T-helper 1 cell (primary cell): ENCODE measurements around the gene FLNB.
"Not testable (repeated sequence)": the region's sequence is repeated elsewhere in the genome, so short reads cannot be mapped to it uniquely, and the experiment has no call there.

Source experiments
- DNase-seq, 5 donors: peaks; one replicate each; pipeline ENCODE4 v3.0.0-alpha.2; 2012 to 2020

FLNB gene

GRCh38 chr3:58055314-58055713, 47.1 kb downstream of the FLNB start:
- DNase-seq: no peak

- DNase-seq: not testable (repeated sequence)
These were observed 47.7 kb downstream of the FLNB start for GRCh38 chr3:58055891-58056290.

DNA sequence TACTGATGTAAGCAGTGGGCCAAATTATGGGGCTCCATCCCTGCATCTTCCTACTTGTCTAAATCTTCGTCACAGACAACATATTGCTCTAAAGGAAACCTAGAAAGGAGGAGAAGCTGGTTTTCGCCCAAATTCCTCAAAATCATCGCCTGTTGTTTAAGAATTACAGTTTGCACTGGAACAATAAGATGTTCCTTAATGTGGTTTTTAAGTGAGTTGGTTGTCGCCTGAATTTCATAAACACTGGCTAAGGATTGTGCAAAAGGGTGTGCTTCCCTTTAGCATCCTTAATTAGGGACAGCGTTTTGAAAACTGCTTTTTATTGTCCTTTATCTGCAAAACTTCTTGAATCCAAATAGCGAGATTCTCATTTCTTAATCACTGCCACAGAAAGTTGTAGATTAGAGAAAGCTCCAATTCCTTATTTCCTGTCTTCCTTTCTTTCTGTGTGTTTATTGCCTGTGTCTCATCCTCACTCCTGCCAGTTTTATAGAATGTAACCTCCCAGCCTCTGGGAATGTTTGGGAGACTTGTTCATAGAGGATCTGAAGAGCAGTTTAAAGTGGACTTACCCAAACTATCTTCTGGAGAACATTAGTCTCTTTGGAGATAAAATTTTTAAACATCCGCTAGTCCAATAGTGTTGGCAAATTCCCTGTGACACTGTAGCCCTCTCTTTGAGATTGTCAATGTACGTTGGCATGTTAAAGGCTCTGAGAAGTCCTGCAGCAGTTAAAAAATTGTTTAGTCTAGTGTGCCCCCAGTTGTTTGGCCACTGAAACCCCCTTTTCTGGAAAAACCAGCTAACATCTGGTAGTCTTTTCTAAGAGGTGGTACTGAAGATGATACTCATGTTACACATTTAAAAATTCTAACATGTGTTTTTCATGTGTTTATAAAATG, 50.4 kb downstream of the FLNB start:
- DNase-seq: no peak

- no peak for DNase-seq
These were observed 51.4 kb downstream of the FLNB start for GRCh38 chr3:58059349-58060321.

- no peak for DNase-seq
These were observed 54.2 kb downstream of the FLNB start for GRCh38 chr3:58062472-58062871.

DNA sequence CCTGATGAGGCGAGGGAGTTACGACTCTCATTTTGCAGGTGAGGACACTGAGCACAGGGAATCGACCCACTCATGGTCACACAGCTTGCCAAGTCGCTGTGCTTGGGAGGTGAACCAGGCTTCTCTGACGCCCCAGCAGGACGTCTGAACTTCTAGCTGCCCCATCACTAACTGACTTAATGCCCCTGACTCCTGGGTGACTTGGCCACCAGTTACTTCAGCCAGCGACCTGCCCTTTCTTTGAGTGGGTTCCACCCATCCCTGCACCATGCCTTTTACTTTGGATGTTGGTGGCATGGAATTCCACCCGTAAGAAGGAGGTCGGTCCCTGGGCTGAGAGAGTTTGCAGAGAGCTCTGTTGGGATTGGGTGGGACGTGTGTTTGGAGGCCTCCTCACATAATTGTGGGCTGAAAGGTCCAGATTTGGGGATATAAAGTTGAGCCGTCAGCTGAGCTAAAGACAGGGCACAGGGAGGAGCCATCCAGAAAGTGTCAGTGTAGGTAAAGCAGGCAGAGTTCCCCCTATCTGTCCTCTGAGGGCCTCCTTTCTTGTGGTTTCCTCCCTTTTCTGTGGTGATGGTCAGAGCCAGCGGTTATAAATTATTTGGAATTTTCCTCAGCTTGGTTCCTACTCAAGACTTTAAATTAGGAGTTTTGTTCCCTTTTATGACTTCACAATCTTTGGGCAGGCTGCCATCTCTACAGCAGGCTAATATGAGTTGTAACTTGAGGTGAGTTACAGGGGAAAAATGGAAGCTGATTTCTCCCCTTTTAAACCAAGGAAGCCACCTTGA, 55.0 kb downstream of the FLNB start:
- DNase-seq: no peak

DNA sequence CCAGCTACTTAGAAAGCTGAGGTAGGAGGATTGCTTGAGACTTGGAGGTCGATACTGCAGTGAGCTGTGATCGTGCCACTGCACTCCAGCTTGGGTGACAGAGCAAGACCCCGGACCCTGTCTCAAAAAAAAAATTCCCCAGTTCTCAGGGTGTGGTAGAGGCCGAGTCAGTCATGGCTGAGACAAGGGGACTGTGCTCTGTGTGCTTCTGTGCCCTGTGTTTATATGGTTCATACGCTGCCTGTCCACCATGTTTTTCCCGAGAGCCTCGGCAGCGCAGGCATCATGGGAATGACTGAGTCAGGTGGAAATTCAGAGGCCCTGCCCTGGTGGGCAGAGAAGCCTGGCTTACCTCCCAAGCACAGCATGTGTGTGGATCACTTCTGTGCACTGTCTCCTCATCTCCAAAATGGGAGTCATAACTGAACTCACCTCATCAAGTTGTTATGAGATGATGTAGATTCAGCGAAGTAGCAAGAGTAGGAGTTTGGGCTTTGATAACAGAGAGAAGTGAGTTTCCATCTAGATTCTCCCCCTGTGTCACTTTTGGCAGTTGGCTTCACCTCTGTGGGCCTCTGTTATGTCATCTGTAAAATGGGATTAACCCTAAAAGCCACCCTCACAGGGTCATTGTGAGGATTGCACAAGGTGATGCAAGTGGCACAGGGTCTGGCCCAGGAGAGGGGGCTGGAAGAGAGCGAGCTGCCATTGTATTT, 56.9 kb downstream of the FLNB start:
- no peak for DNase-seq

- DNase-seq: no peak
These were observed 57.5 kb downstream of the FLNB start for GRCh38 chr3:58065700-58066167.

DNA sequence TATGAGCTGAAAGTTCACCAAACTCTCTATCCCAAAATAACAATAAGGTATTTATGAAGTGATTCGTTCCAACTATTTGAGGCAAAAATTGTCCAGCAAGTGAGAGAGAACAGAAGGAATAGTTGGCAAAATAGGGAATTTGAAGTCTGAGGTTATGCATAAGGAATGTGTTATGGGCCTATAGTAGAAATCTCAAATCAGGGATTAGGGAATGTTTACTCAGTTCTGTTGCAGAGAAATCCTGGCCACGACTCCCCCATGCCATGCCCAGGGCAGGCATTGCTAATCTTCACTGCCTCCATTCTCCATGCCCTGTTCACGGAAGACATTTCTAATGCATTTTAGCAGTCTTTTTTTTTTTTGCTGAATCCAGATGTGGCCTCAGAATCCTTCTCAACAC, 58.6 kb downstream of the FLNB start:
- DNase-seq: no peak

DNA sequence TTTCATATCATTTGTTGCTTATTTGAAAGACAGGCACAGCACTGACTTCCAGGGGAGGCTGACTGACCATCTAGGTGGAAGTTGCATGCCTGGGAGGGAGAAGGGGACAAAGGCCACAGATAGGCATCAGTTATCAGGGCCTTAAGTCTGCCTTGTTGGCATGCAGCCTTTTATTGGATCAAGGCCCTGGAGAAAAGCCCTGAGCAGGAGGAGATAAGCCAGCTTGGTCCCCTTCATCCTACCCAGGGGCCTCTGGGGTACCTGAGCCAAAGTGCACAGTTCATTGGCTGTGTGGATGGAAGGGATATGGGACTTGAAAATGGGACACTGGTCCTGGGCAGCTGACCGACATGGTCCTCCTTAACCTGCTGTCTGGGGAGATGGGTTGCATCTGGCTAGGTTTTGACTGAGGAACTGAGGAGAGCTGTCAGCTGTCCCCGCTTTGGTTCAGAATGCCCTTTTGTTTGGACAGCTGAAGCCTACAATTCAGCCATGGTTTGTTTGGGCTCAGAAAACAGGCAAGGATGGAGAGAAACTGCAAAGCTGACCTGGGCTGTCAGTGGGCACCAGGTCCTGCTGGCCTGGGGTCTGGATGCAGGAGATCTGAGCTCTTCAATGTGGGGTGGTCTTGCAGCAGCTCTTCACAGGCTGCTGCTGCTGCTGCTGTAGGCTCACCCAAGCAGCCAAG, 60.0 kb downstream of the FLNB start:
- no peak for DNase-seq

- no peak for DNase-seq
These were observed 63.3 kb downstream of the FLNB start for GRCh38 chr3:58071480-58071971.

DNA sequence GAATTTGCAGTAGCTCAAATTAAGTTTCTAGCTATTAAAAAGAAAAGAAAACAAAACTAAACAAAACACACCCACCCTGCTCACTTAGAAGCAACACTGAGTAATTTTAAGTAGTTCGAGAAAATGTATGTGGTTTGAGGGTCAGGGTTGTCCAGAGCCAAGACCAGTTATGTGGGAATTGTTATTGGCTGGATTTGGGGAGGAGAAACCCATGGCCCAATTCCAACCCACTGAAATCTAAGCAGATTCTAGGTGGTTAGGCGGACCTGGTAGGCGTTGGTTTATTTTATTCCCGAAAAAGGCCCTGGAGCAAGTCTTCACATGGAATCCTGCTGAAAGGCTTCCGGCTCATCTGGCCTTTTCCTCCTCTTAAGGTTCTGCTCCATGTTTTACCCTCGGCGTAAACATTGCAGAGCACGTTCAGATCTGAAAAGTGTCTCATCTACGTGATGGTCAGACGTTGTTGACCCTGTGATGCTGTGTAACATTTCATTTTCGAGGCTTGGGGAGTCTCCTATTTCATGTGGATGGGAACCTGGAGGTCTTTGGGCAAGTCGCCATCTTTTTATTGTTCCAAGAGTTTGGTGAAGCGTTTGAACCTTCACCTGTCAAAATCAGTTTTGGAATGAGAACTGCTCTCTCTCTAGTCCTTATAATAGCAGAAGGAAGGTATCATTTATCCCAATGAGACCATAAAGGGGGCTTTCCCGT, 64.0 kb downstream of the FLNB start:
- no peak for DNase-seq

GRCh38 chr3:58072763-58073130, 64.5 kb downstream of the FLNB start:
- no peak for DNase-seq

- DNase-seq: no peak
These were observed 65.3 kb downstream of the FLNB start for GRCh38 chr3:58073301-58074108.

DNA sequence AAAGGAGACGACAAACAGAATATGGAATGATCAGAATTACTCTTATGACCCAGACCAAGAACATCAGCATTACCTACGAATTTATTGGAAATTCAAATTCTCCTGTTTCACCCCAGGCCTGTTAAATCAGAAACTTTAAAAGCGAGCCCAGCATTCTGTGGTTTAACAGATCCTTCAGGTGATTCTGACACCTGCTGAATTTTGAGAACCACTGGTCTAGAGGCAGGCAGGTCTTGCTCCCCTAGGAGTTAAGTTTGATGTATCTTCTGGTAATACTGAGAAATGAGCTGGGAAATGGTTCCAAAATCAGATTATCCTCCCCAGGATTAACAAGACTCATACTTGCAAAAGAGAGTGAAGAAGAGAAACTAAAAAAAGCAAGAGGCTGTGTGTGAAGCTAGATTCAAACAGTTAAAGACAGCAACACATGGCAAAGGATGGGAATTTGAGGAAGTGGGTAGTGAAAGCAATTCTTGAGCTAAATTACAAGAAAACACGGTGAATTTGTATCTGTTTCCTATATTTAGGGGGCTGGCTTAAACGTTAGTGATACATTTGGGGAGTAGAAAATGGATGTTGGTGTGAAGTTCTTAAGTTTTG, 66.0 kb downstream of the FLNB start:
- no peak for DNase-seq

DNA sequence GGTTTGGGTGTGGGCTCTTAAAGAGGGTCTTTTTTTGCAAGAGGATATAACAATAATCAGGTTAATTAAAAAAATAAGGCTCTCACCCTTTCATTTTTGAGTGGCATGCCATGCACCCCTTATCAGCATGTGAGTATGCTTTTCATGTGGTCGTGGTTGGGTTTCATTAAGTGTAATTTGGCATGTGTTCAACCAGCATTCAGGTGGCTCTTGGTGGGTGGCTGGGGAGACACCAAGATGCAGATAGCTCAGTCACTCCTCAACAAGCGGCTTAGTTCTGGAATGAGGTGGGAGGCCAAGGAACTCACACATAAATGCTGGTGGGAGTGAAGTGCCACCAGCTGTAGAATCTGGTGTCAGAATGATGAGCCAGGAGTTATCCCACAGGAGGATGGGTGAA, 66.8 kb downstream of the FLNB start:
- DNase-seq: no peak

- DNase-seq: no peak
These were observed 69.5 kb downstream of the FLNB start for GRCh38 chr3:58077596-58078285.

- no peak for DNase-seq
These were observed 70.4 kb downstream of the FLNB start for GRCh38 chr3:58078610-58079009.

- no peak for DNase-seq
These were observed 71.6 kb downstream of the FLNB start for GRCh38 chr3:58079773-58080172.
